Measurements from ENCODE around the gene KLF2.

Gene KLF2

GRCh38 chr19:16309643-16310042 lies 15.0 kb upstream of the KLF2 start:
- DNase-seq = no peak

GRCh38 chr19:16315825-16316505 lies 8.7 kb upstream of the KLF2 start:
- no peak for DNase-seq

DNA sequence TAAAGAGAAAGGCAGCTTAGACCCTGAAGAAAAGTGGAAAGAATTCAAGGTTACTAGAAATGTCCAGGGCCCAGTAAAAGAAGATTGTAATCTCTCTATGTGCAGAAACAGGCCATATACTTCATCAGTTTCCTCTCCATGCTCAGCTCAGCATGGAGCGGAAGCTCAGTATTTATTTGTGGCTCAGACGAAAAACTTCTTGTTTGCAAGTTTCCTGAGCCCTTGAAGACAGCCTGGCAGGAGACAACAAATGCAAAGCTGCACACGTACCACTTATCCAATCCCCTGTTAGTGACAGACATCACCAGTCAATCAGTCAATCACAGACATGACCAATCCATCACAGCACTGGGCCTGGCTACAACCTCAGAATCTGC lies 8.1 kb upstream of the KLF2 start:
- no peak for DNase-seq

DNA sequence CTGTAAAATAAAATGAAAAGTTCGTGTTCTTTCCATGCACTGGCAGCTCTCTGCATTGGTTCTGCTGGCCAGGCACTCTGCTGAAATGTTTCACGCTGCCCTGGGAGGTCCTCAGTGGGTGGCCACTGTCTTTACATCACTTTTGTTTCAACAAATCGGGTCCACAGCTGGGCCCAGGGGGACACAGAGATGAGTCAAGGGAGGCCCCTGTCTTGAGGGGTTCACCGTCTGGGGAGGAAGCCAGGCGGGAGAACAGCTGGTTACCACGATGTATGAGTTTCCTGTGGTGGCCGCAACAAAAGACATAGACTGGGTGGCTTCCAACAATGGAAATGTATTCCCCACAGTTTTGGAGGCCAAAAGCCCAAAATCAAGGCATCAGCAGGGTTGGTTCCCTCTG lies 5.1 kb upstream of the KLF2 start:
- DNase-seq = no peak

GRCh38 chr19:16320987-16321386 lies 3.6 kb upstream of the KLF2 start:
- no peak for DNase-seq

- DNase-seq = peak; percentile 36
Observed at GRCh38 chr19:16325161-16325527, 518 bp downstream of the KLF2 start.

DNA sequence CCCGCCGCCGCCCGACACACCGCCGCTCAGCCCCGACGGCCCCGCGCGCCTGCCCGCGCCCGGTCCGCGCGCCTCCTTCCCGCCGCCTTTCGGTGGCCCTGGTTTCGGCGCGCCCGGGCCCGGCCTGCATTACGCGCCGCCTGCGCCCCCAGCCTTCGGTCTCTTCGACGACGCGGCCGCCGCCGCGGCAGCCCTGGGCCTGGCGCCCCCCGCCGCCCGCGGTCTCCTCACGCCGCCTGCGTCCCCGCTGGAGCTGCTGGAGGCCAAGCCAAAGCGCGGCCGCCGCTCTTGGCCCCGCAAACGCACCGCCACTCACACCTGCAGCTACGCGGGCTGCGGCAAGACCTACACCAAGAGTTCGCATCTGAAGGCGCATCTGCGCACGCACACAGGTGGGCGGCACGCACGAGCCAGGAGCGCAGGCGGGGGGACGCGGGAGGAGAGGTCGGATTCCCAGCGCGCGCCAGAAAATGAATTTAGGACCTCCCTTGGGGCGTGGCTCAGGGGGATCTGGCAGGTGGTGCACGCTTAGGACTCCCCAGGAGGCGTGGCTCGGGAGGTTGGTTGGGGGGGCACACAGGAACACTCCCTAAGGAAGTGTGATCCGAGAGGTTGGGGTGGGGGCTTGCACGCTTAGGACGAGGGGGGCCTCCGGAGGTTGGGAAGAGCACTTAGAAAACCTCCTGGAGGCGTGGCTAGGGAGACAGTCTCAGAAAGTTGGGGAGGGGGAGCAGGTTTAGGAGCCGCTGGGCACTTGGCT lies 1.2 kb downstream of the KLF2 start:
- peak; percentile 74 for DNase-seq

- DNase-seq = no peak
Observed at GRCh38 chr19:16326401-16327168, 2.0 kb downstream of the KLF2 start.

DNA sequence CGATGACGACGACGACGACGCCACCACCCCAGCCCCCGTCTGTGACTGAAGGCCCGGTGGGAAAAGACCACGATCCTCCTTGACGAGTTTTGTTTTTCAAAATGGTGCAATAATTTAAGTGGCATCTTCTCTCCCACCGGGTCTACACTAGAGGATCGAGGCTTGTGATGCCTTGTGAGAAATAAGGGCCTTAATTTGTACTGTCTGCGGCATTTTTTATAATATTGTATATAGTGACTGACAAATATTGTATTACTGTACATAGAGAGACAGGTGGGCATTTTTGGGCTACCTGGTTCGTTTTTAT lies 2.5 kb downstream of the KLF2 start:
- no peak for DNase-seq

GRCh38 chr19:16327501-16327900 lies 2.9 kb downstream of the KLF2 start:
- no peak for DNase-seq

DNA sequence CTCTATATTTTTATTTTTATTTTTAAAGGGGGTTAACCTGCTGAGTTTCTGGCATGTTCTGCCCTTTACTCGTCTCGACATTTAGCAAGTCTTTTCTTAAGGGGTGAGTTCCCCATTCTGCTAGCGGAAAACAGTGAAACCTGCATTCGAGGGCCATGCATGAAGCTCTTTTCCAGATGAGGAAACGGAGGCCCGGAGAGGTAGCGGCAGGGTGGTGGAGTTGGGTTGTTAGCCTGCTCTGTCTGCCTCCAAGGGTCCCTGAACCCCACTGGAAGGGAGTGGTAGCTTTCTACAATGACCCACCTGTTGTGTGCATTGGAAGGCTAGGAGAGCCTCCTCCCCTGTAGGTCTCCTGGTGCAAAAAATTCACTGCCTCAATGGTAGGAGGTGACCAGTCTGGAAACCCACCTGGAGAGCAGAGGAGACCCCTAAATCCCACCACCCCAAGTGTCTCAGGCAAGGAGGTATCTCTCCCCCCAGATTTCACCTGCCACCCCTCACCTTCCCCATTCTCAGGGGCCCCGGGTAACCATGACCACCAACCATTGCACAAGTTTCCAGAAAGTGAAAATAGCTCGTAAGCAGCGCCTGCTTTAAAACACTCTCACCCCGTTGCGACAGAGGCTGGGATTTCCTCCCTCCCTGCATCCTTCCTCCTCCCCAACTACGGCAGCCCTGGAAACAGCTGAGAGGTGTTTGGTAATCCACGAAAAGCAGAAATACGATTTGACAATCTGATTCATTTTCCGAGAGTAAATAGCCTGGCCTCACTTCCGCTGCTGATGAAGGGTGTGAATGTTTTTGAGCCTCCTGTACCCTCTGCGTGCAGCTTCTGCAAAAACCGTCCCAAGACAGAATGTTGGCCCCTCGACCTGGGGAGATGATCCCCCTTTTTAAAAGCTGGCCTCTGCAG lies 3.5 kb downstream of the KLF2 start:
- DNase-seq = no peak

GRCh38 chr19:16328824-16329482 lies 4.3 kb downstream of the KLF2 start:
- no peak for DNase-seq

DNA sequence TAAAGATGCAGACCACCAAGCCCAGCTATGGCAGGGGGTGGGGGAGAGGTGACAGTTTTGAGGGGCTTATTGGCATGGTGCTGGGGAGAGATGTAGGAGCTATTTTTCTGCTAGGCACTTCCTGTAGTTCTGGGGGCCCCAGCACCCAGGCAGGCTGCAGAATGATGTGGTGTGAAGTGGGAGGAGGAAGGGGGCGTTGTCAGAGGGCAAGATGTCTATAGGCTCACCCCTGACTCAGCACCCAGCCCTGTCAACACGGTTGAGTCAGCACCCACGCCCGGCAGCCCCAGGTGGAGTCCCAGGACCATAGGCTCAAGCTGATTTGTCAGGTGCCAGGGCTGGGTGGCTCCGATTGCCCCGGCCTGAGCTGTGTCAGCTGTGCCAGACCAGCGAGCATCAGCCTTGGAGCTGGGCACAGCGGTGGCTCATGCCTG lies 5.8 kb downstream of the KLF2 start:
- DNase-seq = no peak

GRCh38 chr19:16330806-16331690 lies 6.4 kb downstream of the KLF2 start:
- no peak for DNase-seq

DNA sequence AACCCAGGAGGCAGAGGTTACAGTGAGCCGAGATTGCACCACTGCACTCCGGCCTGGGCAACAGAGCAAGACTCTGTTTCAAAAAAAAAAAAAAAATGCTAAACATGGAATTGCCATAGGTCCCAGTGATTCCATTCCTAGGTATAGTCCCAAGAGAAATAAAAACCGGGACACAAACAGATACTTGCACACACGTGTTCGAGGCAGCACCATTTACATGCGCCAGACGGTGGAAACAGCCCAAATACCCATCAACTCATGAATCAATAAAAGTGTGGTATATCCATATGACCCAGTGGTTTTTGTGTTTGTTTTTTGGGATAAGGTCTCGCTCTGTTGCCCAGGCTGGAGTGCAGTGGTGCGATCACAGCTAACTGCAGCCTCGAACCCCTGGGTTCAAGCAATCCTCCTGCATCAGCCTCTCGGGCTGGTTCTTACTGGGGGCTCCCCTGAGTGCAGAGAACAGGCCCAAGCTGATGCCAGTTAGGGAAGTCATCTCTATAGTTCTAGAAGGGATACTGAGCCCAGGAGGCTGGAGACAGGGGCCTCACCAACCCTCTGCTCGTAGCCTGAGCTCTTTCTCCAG lies 8.5 kb downstream of the KLF2 start:
- DNase-seq = no peak

DNA sequence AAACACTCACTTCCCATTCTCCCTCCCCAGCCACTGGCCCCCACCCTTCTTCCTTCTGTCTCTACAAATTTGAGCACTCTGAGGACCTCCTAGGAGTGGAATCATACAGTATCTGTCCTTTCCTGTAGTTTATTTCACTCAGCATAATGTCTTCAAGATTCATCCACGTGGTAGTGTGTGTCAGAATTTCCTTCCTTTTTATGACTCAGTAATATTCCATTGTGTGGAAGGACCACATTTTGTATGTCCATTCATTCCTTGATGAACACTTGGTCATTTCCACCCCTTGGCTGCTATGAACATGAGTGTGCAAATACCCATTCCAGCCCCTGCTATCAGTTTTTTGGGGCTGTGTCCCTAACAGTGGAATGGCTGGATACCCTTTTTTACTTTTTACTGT lies 9.8 kb downstream of the KLF2 start:
- no peak for DNase-seq

DNA sequence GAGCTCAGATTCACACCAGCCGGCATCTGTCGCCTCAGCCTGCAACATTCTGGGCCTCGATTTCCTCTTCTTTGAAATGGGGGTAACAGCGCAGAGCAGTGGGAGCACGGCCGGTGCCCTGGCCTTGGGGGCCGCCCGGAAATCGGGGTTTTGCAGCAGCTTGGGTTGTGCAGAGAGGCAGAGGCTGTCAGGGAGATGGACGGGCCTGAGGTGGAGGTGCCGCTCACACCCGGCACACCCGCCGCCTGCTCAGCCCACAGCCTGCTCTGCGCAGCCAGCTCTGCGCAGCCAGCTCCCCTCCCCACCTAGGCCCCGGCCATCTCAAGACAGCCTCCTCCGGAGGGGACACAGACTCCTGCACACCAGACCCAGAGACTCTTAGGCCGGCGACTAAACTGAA lies 10.6 kb downstream of the KLF2 start:
- no peak for DNase-seq

DNA sequence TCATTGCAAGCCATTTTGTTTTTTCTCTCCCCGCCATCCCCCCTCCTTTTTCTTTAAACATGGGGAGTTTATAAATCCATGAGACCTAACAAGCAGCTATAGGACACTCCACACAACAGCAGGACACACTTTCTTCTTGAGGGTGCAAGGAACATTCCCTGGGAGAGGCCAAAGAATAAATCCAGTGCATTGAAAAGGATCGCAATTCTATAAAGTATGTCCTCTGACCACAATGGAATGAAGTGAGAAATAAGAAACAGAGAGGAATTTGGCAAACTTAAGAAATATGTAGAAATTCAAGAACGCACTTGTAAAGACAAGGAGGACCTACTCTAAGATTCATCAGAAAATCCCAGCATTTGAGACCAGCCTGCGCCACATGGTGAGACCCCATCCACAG lies 11.9 kb downstream of the KLF2 start:
- DNase-seq = no peak

- no peak for DNase-seq
Observed at GRCh38 chr19:16337809-16338469, 13.3 kb downstream of the KLF2 start.
